ENCODE measurements around the gene ZNF649. TPM values are rescaled to one million over a fixed set of nuclear protein-coding genes. Genes with fewer than 3 reads are reported as not detected.

The ZNF649 gene
- total and polyA plus RNA-seq, 2 experiments from 2014 or later, result 4.9 to 13.6 TPM

DNA sequence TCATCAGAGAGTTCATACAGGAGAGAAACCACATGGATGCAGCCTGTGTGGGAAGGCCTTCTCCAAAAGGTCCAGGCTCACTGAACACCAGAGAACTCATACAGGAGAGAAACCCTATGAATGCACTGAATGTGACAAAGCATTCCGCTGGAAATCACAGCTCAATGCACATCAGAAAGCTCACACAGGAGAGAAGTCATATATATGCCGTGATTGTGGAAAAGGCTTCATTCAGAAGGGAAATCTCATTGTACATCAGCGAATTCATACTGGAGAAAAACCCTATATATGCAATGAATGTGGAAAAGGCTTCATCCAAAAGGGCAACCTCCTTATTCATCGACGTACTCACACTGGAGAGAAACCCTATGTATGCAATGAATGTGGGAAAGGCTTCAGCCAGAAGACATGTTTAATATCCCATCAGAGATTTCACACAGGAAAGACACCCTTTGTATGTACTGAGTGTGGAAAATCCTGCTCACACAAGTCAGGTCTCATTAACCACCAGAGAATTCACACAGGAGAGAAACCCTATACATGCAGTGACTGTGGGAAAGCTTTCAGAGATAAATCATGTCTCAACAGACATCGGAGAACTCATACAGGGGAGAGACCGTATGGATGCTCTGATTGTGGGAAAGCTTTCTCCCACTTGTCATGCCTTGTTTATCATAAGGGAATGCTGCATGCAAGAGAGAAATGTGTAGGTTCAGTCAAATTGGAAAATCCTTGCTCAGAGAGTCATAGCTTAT is 40.2 kb upstream of the ZNF649 start:
- Histone ChIP-seq H3K27me3 (no peaks in the 10 kb centered on the region), H3K27ac (no peak overlapping the region), H3K9me2 (replicated peaks; ENCODE audit: insufficient read depth) (no peaks in the 10 kb centered on the region), H3K4me2 (no peak overlapping the region), H2AFZ (no peak overlapping the region), H3K4me1 (ENCODE audit: insufficient read depth) (no peaks in the 10 kb centered on the region), H3K36me3 (replicated peaks; ENCODE audit: insufficient read depth, low read depth) (peaks cover 44% of the 10 kb centered on the region), H3K4me3 (no peak overlapping the region), H3K79me2 (no peaks in the 10 kb centered on the region), H3K9me3 (ENCODE audit: low read depth) (peaks cover 69% of the 10 kb centered on the region), H4K20me1 (ENCODE audit: insufficient read depth, poor library complexity, severe bottlenecking) (no peaks in the 10 kb centered on the region)
- TF ChIP-seq EZH2phosphoT487 (IDR thresholded peaks at IDR 0.05; ENCODE audit: low read depth, severe bottlenecking, unreplicated experiment), result no peak
- no peak for TF ChIP-seq EZH2 (IDR thresholded peaks at IDR 0.05; ENCODE audit: borderline replicate concordance)
- TF ChIP-seq, protein P1, sequence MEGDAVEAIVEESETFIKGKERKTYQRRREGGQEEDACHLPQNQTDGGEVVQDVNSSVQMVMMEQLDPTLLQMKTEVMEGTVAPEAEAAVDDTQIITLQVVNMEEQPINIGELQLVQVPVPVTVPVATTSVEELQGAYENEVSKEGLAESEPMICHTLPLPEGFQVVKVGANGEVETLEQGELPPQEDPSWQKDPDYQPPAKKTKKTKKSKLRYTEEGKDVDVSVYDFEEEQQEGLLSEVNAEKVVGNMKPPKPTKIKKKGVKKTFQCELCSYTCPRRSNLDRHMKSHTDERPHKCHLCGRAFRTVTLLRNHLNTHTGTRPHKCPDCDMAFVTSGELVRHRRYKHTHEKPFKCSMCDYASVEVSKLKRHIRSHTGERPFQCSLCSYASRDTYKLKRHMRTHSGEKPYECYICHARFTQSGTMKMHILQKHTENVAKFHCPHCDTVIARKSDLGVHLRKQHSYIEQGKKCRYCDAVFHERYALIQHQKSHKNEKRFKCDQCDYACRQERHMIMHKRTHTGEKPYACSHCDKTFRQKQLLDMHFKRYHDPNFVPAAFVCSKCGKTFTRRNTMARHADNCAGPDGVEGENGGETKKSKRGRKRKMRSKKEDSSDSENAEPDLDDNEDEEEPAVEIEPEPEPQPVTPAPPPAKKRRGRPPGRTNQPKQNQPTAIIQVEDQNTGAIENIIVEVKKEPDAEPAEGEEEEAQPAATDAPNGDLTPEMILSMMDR (IDR thresholded peaks at IDR 0.05; ENCODE audit: poor library complexity), result no peak
- over 99% methylated on average over 7 of the region's 7 CpGs for WGBS (ENCODE audit: low lambda C conversion rate, missing lambda C conversion rate)
- no peak for DNase-seq (ENCODE audit: low spot score)

DNA sequence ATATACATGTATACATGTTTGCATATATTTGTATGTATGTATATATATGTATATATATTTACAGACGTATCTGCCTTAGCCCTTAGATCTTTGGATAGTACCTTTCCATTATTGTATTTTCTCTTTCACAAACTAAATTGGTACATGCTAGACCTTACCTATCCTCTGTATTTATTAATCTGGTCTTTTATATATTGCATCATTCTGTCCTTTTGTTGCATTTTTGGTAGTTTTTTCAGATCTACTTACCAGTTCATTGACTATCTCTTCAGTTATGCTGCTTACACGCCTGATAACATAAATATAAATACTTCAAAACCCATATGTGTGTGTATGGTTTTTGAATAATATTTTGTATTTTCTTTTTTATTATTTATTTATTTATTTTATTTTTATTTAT is 34.1 kb upstream of the ZNF649 start:
- peaks cover 30% of the 10 kb centered on the region for H3K36me3 ChIP-seq (replicated peaks; ENCODE audit: insufficient read depth, low read depth)
- no peak overlapping the region for H3K27ac ChIP-seq
- no peak overlapping the region for H2AFZ ChIP-seq
- no peaks in the 10 kb centered on the region for H3K79me2 ChIP-seq
- DNase-seq (ENCODE audit: low spot score), result no peak
- H3K9me3 ChIP-seq (ENCODE audit: low read depth), result peaks cover 39% of the 10 kb centered on the region
- H3K27me3 ChIP-seq, result no peaks in the 10 kb centered on the region
- H3K4me2 ChIP-seq, result no peak overlapping the region
- H3K4me1 ChIP-seq (ENCODE audit: insufficient read depth), result no peaks in the 10 kb centered on the region
- 97% methylated on average over 2 of the region's 2 CpGs for WGBS (ENCODE audit: low lambda C conversion rate, missing lambda C conversion rate)
- TF ChIP-seq EZH2 (IDR thresholded peaks at IDR 0.05; ENCODE audit: borderline replicate concordance), result no peak
- no peak for TF ChIP-seq EZH2phosphoT487 (IDR thresholded peaks at IDR 0.05; ENCODE audit: low read depth, severe bottlenecking, unreplicated experiment)
- TF ChIP-seq, protein P1 (IDR thresholded peaks at IDR 0.05; ENCODE audit: poor library complexity), result no peak
- no peaks in the 10 kb centered on the region for H3K9me2 ChIP-seq (replicated peaks; ENCODE audit: insufficient read depth)
- H4K20me1 ChIP-seq (ENCODE audit: insufficient read depth, poor library complexity, severe bottlenecking), result no peaks in the 10 kb centered on the region
- H3K4me3 ChIP-seq, result no peak overlapping the region

DNA sequence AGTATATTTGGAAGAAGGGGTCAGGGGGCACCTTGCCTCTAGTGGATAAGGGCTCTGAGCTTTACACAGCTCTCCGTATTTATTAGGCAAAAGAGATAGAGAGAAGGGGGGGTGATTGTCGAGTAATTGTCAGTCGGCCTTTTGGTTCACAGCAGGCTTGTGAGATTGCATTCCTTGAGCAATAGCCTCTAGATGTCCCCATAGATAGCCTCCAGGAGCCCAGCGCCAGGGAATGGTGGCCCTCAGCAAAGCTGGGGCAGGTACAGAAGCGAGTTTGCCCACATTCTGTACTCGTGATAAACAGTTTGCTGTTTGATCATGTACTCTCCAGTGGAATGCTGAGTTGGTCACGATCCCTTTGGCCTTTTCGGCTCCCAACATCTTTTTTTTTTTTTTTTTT is 27.1 kb upstream of the ZNF649 start:
- no peaks in the 10 kb centered on the region for H4K20me1 ChIP-seq (ENCODE audit: insufficient read depth, poor library complexity, severe bottlenecking)
- no peak overlapping the region for H3K27ac ChIP-seq
- H3K4me3 ChIP-seq, result no peak overlapping the region
- no peak overlapping the region for H3K4me2 ChIP-seq
- no peak for DNase-seq (ENCODE audit: low spot score)
- H3K36me3 ChIP-seq (replicated peaks; ENCODE audit: insufficient read depth, low read depth), result peaks cover 12% of the 10 kb centered on the region
- H3K9me2 ChIP-seq (replicated peaks; ENCODE audit: insufficient read depth), result no peaks in the 10 kb centered on the region
- H3K9me3 ChIP-seq (ENCODE audit: low read depth), result peaks cover 9% of the 10 kb centered on the region
- TF ChIP-seq EZH2 (IDR thresholded peaks at IDR 0.05; ENCODE audit: borderline replicate concordance), result no peak
- TF ChIP-seq EZH2phosphoT487 (IDR thresholded peaks at IDR 0.05; ENCODE audit: low read depth, severe bottlenecking, unreplicated experiment), result no peak
- TF ChIP-seq, protein P1 (IDR thresholded peaks at IDR 0.05; ENCODE audit: poor library complexity), result no peak
- peaks cover 5% of the 10 kb centered on the region for H3K4me1 ChIP-seq (ENCODE audit: insufficient read depth)
- no peak overlapping the region for H2AFZ ChIP-seq
- 90% methylated on average over 8 of the region's 8 CpGs for WGBS (ENCODE audit: low lambda C conversion rate, missing lambda C conversion rate)
- H3K79me2 ChIP-seq, result peaks cover 22% of the 10 kb centered on the region
- no peaks in the 10 kb centered on the region for H3K27me3 ChIP-seq

All from hepatocyte (in vitro differentiated cells).